ENCODE results near the gene LARP6. TPM values are rescaled to one million over a fixed set of nuclear protein-coding genes. Genes with fewer than 3 reads are reported as not detected.

LARP6 gene
- total and polyA plus RNA-seq, 2 of the 13 experiments (the other 11 are each of a cell fraction or from before 2014, with no cell fraction given) = 2.9 to 8.2 TPM

GRCh38 chr15:70788114-70789049 lies 65.6 kb downstream of the LARP6 start:
- 5% methylated on average over 6 of the region's 6 CpGs for WGBS (ENCODE audit: low lambda C conversion rate)
- Histone ChIP-seq H3K4me2 (ENCODE audit: low read depth, low read length) (peak overlapping the region; percentile 50), H3K4me3 (replicated peaks in 1 of 3; ENCODE audit: insufficient read depth in 1 of 3, low read depth in 2 of 3, low read length in 3 of 3) (peak overlapping the region in 1 of 3 experiments; percentile 3; a peak in 1 of 6 replicates), H3K27me3 (ENCODE audit: control insufficient read depth in 1 of 2, insufficient read depth in 2 of 2, low read length in 2 of 2) (no peaks in the 10 kb centered on the region), H3K79me2 (ENCODE audit: insufficient read depth, low read length) (no peaks in the 10 kb centered on the region), H3K9ac (ENCODE audit: insufficient read depth, low read depth, low read length) (no peak overlapping the region), H4K20me1 (ENCODE audit: insufficient read depth, low read length) (no peaks in the 10 kb centered on the region), H3K27ac (ENCODE audit: extremely low read length, insufficient read depth, low read length) (peak overlapping the region; percentile 40), H3K4me1 (ENCODE audit: insufficient read depth, low read length) (peaks cover 52% of the 10 kb centered on the region), H3K9me3 (ENCODE audit: low read length) (no peaks in the 10 kb centered on the region), H2AFZ (ENCODE audit: low read length) (no peak overlapping the region), H3K36me3 (replicated peaks in 1 of 2; ENCODE audit: control insufficient read depth in 1 of 2, insufficient read depth in 2 of 2, low read length in 2 of 2) (no peaks in the 10 kb centered on the region)
- DNase-seq (ENCODE audit: low spot score) (peak; percentile 91), ATAC-seq (peak; percentile 79), FAIRE-seq (no peak)
- intact Hi-C loops (cut with micrococcal nuclease; ENCODE audit: unreplicated experiment) (loop anchor here (5.0 kb wide), 1 partner anchor 636 kb away; no protein-coding TSS in a partner anchor), in situ Hi-C loops (cut with HindIII; ENCODE audit: extremely low pct_ligation_motif_present, low pct_unique_long_range_greater_than_20kb) (no loop called here)
- ChIA-PET POLR2A (no interaction called here), CTCF (ENCODE audit: low intra/inter-chr PET ratio, low total read pairs) (no interaction called here)
- BruUV-seq (replicated peaks) = no TSS peak
- no peak for TF ChIP-seq ZC3H13 (CRISPR knock-in tag; IDR thresholded peaks at IDR 0.05)
- no peak for TF ChIP-seq ZFY (CRISPR knock-in tag; IDR thresholded peaks at IDR 0.05)
- TF ChIP-seq HNF1B (CRISPR knock-in tag; IDR thresholded peaks at IDR 0.05) = 0 out of 2 replicates have a peak, but pooled peaks have one; percentile 39
- no peak for TF ChIP-seq ZKSCAN8 (CRISPR knock-in tag; IDR thresholded peaks at IDR 0.05; ENCODE audit: borderline replicate concordance)
- TF ChIP-seq DDIT3 (CRISPR knock-in tag; IDR thresholded peaks at IDR 0.05) = no peak
- TF ChIP-seq ZNF746 (CRISPR knock-in tag; IDR thresholded peaks at IDR 0.05) = no peak
- TF ChIP-seq ELK4 (CRISPR knock-in tag; IDR thresholded peaks at IDR 0.05; ENCODE audit: borderline replicate concordance) = no peak
- TF ChIP-seq RFX5 (IDR thresholded peaks at IDR 0.05; ENCODE audit: low read depth, low read length) = no peak
- no peak for TF ChIP-seq FOXP1 (IDR thresholded peaks at IDR 0.05)
- TF ChIP-seq FOXP1 (CRISPR knock-in tag; IDR thresholded peaks at IDR 0.05) = peak; percentile 67
- TF ChIP-seq NR2F1 (CRISPR knock-in tag; IDR thresholded peaks at IDR 0.05) = peak; percentile 90 to 96
- no peak for TF ChIP-seq CBFB (CRISPR knock-in tag; IDR thresholded peaks at IDR 0.05)
- peak; percentile 34 to 81; a peak in 3 of 4 replicates for TF ChIP-seq EP300 (IDR thresholded peaks at IDR 0.05; ENCODE audit: low read depth in 2 of 2, low read length in 2 of 2)
- 0 out of 2 replicates have a peak, but pooled peaks have one; percentile 32 for TF ChIP-seq EP300 (CRISPR knock-in tag; IDR thresholded peaks at IDR 0.05; ENCODE audit: borderline replicate concordance)
- no peak for TF ChIP-seq NONO (IDR thresholded peaks at IDR 0.05)
- no peak for TF ChIP-seq NONO (CRISPR knock-in tag; conservative IDR thresholded peaks at IDR 0.05)
- no peak for TF ChIP-seq ZNF776 (CRISPR knock-in tag; IDR thresholded peaks at IDR 0.05)
- no peak for TF ChIP-seq MAZ (IDR thresholded peaks at IDR 0.05; ENCODE audit: borderline replicate concordance, low read depth, low read length)
- TF ChIP-seq MAZ (CRISPR knock-in tag; IDR thresholded peaks at IDR 0.05; ENCODE audit: low read depth) = no peak
- no peak for TF ChIP-seq FOXA1 (IDR thresholded peaks at IDR 0.05)
- peak; percentile 34; the same call in 1 of the 2 replicates for TF ChIP-seq FOXA1 (CRISPR knock-in tag; IDR thresholded peaks at IDR 0.05)
- peak; percentile 50 for TF ChIP-seq CREM (IDR thresholded peaks at IDR 0.05)
- TF ChIP-seq CREM (CRISPR knock-in tag; IDR thresholded peaks at IDR 0.05) = no peak
- TF ChIP-seq SRY (CRISPR knock-in tag; IDR thresholded peaks at IDR 0.05) = no peak
- TF ChIP-seq EED (CRISPR knock-in tag; IDR thresholded peaks at IDR 0.05) = no peak
